SK-N-SH (cell line): ENCODE data around the gene UTP18. TPM values are rescaled to one million over a fixed set of nuclear protein-coding genes. Genes with fewer than 3 reads are reported as not detected.
A peak's percentile ranks its signal among the peaks of the same experiment; 100 is the strongest.

Source experiments
- CTCF ChIA-PET: fragments of 300-600, 350-600 bp; formaldehyde crosslinking; extraction: SDS; loops from one replicate; lab custom pipeline; 2021; lab: Yijun Ruan, JAX
- POLR2A ChIA-PET: fragments of 350-600 bp; sonication (Branson Sonifier 250); formaldehyde crosslinking; extraction: SDS; loops from one replicate; lab custom pipeline; 2020; ENCODE audit warnings: antibody characterized with exemption, inconsistent platforms; lab: Yijun Ruan, JAX
- DNase-seq: peaks from one replicate; pipeline ENCODE4 v3.0.0; 2012
- H2AFZ ChIP-seq: fragments of 200-600 bp; sonication (generic); 2 replicates; pipeline ENCODE4 v1.8.1; 2016; ENCODE audit warnings: antibody characterized with exemption, mild to moderate bottlenecking, low read depth
- H3F3A ChIP-seq: fragments of 200-600 bp; sonication (generic); replicated peaks from 2 replicates; pipeline ENCODE3; 2016; ENCODE audit warnings: antibody characterized with exemption, mild to moderate bottlenecking; ENCODE audit not compliant: insufficient read depth
- H3K27ac ChIP-seq, 2 experiments: fragments of 200-500 bp in 1 of 2; fragments of 200-600 bp in 1 of 2; sonication (Bioruptor generic) in 1 of 2; sonication (generic), shearing (Covaris generic) in 1 of 2; 2 replicates each; pipeline versions ENCODE4 v1.5.1 to v1.6.1; 2014 to 2016; ENCODE audit warnings: low read depth in 2 of 2, inconsistent platforms in 1 of 2, low read length in 1 of 2, mild to moderate bottlenecking in 1 of 2, mixed read lengths in 1 of 2
- H3K27me3 ChIP-seq: fragments of 200-600 bp; sonication (generic), shearing (Covaris generic); 2 replicates; pipeline ENCODE4 v1.6.1; 2016; ENCODE audit warnings: mixed run types; ENCODE audit not compliant: insufficient read depth
- H3K36me3 ChIP-seq, 2 experiments: fragments of 200-500 bp in 1 of 2; fragments of 200-600 bp in 1 of 2; sonication (Bioruptor generic) in 1 of 2; sonication (generic) in 1 of 2; replicated peaks in 1 of 2; 2 replicates each; pipeline versions ENCODE3 to v1.5.1; 2014 to 2016; ENCODE audit warnings: low read length in 1 of 2, mild to moderate bottlenecking in 1 of 2; ENCODE audit not compliant: insufficient read depth in 2 of 2, control insufficient read depth in 1 of 2
- H3K4me1 ChIP-seq, 2 experiments: fragments of 200-500 bp in 1 of 2; fragments of 200-600 bp in 1 of 2; sonication (Bioruptor generic) in 1 of 2; sonication (generic), shearing (Covaris generic) in 1 of 2; 2 replicates each; pipeline versions ENCODE4 v1.5.1 to v1.6.1; 2014 to 2016; ENCODE audit warnings: low read depth in 1 of 2, low read length in 1 of 2, mixed run types in 1 of 2; ENCODE audit not compliant: insufficient read depth in 2 of 2, control insufficient read depth in 1 of 2
- H3K4me2 ChIP-seq: fragments of 200-600 bp; sonication (generic), shearing (Covaris generic); 2 replicates; pipeline ENCODE4 v1.6.1; 2017; ENCODE audit warnings: mixed run types
- H3K4me3 ChIP-seq, 2 experiments: fragments of 200-500 bp in 1 of 2; fragments of 200-600 bp in 1 of 2; sonication (Bioruptor generic) in 1 of 2; sonication (generic), shearing (Covaris generic) in 1 of 2; 2 replicates each; pipeline versions ENCODE4 v1.5.1 to v1.8.1; 2014 to 2016; ENCODE audit warnings: low read depth in 2 of 2, inconsistent platforms in 1 of 2, low read length in 1 of 2, mild to moderate bottlenecking in 1 of 2, mixed read lengths in 1 of 2, moderate library complexity in 1 of 2
- H3K79me2 ChIP-seq: fragments of 200-600 bp; sonication (generic); 2 replicates; pipeline ENCODE4 v1.8.1; 2017; ENCODE audit warnings: mild to moderate bottlenecking; ENCODE audit not compliant: insufficient read depth
- H3K9ac ChIP-seq: fragments of 200-600 bp; sonication (generic); 2 replicates; pipeline ENCODE4 v1.6.1; 2017; ENCODE audit warnings: mixed run types
- H3K9me2 ChIP-seq: fragments of 200-600 bp; sonication (generic); 2 replicates; pipeline ENCODE4 v1.6.1; 2017; ENCODE audit warnings: mixed run types
- H3K9me3 ChIP-seq: fragments of 200-600 bp; sonication (generic); 2 replicates; pipeline ENCODE4 v1.6.1; 2017; ENCODE audit warnings: mixed run types, mild to moderate bottlenecking, moderate library complexity
- H4K20me1 ChIP-seq: fragments of 200-600 bp; sonication (generic); 2 replicates; pipeline ENCODE4 v1.6.1; 2017; ENCODE audit warnings: mild to moderate bottlenecking, mixed run types; ENCODE audit not compliant: insufficient read depth
- MXI1 ChIP-seq: IDR thresholded peaks from 2 replicates; pipeline ENCODE4 v1.6.1; 2012; ENCODE audit warnings: mild to moderate bottlenecking, low read depth, low read length, improper control_type of control experiment
- RAD21 ChIP-seq: IDR thresholded peaks from 2 replicates; pipeline ENCODE4 v1.6.1; 2012; ENCODE audit warnings: mild to moderate bottlenecking, low read length
- RCOR1 ChIP-seq: fragments of 150-350 bp; IDR thresholded peaks from 2 replicates; pipeline ENCODE4 v1.6.1; 2017; ENCODE audit warnings: antibody characterized with exemption, low read length
- RFX5 ChIP-seq: IDR thresholded peaks from 2 replicates; pipeline ENCODE4 v1.6.1; 2012; ENCODE audit warnings: mild to moderate bottlenecking, improper control_type of control experiment, low read length
- SIN3A ChIP-seq: IDR thresholded peaks from 2 replicates; pipeline ENCODE4 v1.6.1; 2012; ENCODE audit warnings: low read depth, mild to moderate bottlenecking, low read length, moderate library complexity, borderline replicate concordance
- SMC3 ChIP-seq: IDR thresholded peaks from 2 replicates; pipeline ENCODE4 v1.6.1; 2012; ENCODE audit warnings: low read depth, low read length, improper control_type of control experiment
- TAF1 ChIP-seq: IDR thresholded peaks from 2 replicates; pipeline ENCODE4 v1.6.1; 2012; ENCODE audit warnings: low read depth, mild to moderate bottlenecking, low read length, moderate library complexity, borderline replicate concordance
- YY1 ChIP-seq: IDR thresholded peaks from 2 replicates; pipeline ENCODE4 v1.4.0; 2012; ENCODE audit warnings: low read depth, mild to moderate bottlenecking
- WGBS: methylation state at CpG from one replicate; pipeline ENCODE4 v1.1.6; 2017; ENCODE audit warnings: low lambda C conversion rate; 5-methylcytosine and 5-hydroxymethylcytosine counted together
- polyA plus RNA-seq, 3 experiments: library from polyadenylated mRNA; depleted of rRNA; stranded (reverse); fragments of >200 nt; gene quantifications; 2 replicates each; pipeline ENCODE4 v1.2.3, GENCODE V29; 2012
- TF ChIP-seq, protein P1 (sequence below): IDR thresholded peaks from 2 replicates; pipeline ENCODE4 v1.4.0; 2012; ENCODE audit warnings: low read depth, borderline replicate concordance
- TF ChIP-seq, protein P2 (sequence below): fragments of 200-600 bp; sonication (generic); IDR thresholded peaks from 2 replicates; pipeline ENCODE4 v1.6.1; 2017; ENCODE audit warnings: antibody characterized with exemption, mild to moderate bottlenecking, moderate library complexity
- TF ChIP-seq, protein P3 (sequence below): IDR thresholded peaks from 2 replicates; pipeline ENCODE4 v1.4.0; 2012; ENCODE audit warnings: low read depth, borderline replicate concordance

The UTP18 gene
- polyA plus RNA-seq, 1 of the 3 experiments (the other 2 are of a cell fraction): 28.4 TPM

DNA sequence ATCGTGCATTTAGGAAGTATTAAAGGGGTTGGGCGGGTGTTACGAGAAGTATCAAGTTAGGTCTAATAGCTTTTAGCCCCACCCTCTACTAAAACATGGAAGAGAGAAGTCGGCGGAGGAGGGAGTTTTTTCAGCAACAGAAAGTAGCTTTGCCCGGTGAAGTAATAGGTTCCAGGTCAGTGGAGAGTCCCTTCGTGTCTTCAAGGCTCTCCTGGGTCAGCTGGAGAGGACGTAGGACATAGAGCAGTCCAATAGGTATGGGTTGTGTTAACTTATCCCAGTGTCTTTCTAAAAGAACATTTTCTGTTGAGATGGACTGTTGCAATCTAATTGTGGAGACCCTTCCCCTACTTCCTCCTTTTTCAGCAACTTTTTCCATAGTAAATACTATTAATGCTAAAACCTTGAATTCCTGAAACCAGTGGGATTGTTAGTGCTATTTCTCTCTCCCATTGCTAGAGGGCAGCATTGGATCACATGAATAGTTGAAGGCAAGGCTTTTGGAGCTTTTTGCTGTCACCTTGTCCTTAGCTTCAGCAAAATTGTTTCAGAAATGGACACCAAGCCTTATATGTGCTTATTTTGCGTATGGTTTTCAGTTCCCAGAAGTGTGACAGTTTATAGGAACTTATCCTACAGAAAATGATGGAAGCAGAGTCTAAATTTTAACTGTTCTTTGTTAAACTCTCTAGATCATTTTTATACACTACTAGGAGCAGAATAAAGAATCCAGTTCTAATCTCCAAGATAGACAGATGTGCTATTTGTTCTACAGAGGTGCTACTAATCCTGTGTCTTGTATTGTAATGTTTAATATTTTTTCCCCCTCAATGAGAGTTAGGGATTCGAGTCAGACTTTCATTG lies 38.4 kb downstream of the UTP18 start:
- WGBS: 74% methylated on average over 10 of the region's 10 CpGs
- no peak overlapping the region for H3K4me2 ChIP-seq
- POLR2A ChIA-PET: no interaction called here

More for the DNA sequence above, 38.4 kb downstream of the UTP18 start:
- peak; percentile 65 for DNase-seq
- TF ChIP-seq SMC3 (peak; percentile 78), RCOR1 (no peak), RAD21 (peak; percentile 98), TAF1 (no peak), RFX5 (no peak), SIN3A (no peak), MXI1 (0 out of 2 replicates have a peak, but pooled peaks have one; percentile 20), YY1 (no peak)
- TF ChIP-seq, protein P1, sequence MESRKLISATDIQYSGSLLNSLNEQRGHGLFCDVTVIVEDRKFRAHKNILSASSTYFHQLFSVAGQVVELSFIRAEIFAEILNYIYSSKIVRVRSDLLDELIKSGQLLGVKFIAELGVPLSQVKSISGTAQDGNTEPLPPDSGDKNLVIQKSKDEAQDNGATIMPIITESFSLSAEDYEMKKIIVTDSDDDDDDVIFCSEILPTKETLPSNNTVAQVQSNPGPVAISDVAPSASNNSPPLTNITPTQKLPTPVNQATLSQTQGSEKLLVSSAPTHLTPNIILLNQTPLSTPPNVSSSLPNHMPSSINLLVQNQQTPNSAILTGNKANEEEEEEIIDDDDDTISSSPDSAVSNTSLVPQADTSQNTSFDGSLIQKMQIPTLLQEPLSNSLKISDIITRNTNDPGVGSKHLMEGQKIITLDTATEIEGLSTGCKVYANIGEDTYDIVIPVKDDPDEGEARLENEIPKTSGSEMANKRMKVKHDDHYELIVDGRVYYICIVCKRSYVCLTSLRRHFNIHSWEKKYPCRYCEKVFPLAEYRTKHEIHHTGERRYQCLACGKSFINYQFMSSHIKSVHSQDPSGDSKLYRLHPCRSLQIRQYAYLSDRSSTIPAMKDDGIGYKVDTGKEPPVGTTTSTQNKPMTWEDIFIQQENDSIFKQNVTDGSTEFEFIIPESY: no peak
- TF ChIP-seq, protein P2, sequence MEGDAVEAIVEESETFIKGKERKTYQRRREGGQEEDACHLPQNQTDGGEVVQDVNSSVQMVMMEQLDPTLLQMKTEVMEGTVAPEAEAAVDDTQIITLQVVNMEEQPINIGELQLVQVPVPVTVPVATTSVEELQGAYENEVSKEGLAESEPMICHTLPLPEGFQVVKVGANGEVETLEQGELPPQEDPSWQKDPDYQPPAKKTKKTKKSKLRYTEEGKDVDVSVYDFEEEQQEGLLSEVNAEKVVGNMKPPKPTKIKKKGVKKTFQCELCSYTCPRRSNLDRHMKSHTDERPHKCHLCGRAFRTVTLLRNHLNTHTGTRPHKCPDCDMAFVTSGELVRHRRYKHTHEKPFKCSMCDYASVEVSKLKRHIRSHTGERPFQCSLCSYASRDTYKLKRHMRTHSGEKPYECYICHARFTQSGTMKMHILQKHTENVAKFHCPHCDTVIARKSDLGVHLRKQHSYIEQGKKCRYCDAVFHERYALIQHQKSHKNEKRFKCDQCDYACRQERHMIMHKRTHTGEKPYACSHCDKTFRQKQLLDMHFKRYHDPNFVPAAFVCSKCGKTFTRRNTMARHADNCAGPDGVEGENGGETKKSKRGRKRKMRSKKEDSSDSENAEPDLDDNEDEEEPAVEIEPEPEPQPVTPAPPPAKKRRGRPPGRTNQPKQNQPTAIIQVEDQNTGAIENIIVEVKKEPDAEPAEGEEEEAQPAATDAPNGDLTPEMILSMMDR: peak; percentile 91
- TF ChIP-seq, protein P3, sequence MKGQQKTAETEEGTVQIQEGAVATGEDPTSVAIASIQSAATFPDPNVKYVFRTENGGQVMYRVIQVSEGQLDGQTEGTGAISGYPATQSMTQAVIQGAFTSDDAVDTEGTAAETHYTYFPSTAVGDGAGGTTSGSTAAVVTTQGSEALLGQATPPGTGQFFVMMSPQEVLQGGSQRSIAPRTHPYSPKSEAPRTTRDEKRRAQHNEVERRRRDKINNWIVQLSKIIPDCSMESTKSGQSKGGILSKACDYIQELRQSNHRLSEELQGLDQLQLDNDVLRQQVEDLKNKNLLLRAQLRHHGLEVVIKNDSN: no peak
- H4K20me1 ChIP-seq: no peaks in the 10 kb centered on the region
- no peaks in the 10 kb centered on the region for H3K79me2 ChIP-seq
- peaks cover 30 to 38% of the 10 kb centered on the region in 2 experiments for H3K36me3 ChIP-seq
- no peak overlapping the region for H3K9ac ChIP-seq
- no peak overlapping the region; a peak in 1 of 4 replicates for H3K4me3 ChIP-seq
- CTCF ChIA-PET: interaction anchor here (0.5 to 5.1 kb wide), 99 partner anchors 10 to 1835 kb away, joined by 3 to 88 read pairs (median 4); no protein-coding TSS in a partner anchor
- no peaks in the 10 kb centered on the region for H3K4me1 ChIP-seq
- H3F3A ChIP-seq: peaks cover 5% of the 10 kb centered on the region
- no peak overlapping the region; a peak in 1 of 4 replicates for H3K27ac ChIP-seq
- no peaks in the 10 kb centered on the region for H3K27me3 ChIP-seq
- H2AFZ ChIP-seq: no peak overlapping the region
- no peaks in the 10 kb centered on the region for H3K9me3 ChIP-seq
- H3K9me2 ChIP-seq: no peaks in the 10 kb centered on the region
